Central memory CD8-positive, alpha-beta T cell (primary cell): ENCODE results near the gene COQ10A.
"Not testable (repeated sequence)": the region's sequence is repeated elsewhere in the genome, so short reads cannot be mapped to it uniquely, and the experiment has no call there.

Experiments
- ATAC-seq: fragments of 150-1000 bp; cut with Tn5 transposase; replicated peaks from 2 replicates; pipeline ENCODE4 v1.10.0; 2022; ENCODE audit warnings: mild to moderate bottlenecking, moderate FRiP score, moderate number of reproducible peaks; ENCODE audit not compliant: poor library complexity, severe bottlenecking; ENCODE audit errors: extremely low read depth
- DNase-seq, 2 donors: peaks; one replicate each; pipeline ENCODE4 v3.0.0; 2021; ENCODE audit warnings: low spot score in 2 of 2
- H3K27ac Mint-ChIP-seq: one replicate; pipeline ENCODE4 v1.8.0; 2022; ENCODE audit warnings: low read depth, mild to moderate bottlenecking, moderate library complexity, mixed read lengths
- H3K27me3 Mint-ChIP-seq: one replicate; pipeline ENCODE4 v1.8.0; 2022; ENCODE audit warnings: mixed read lengths
- H3K36me3 Mint-ChIP-seq: one replicate; pipeline ENCODE4 v1.8.0; 2022; ENCODE audit warnings: mild to moderate bottlenecking, moderate library complexity, mixed read lengths; ENCODE audit not compliant: insufficient read depth
- H3K4me1 Mint-ChIP-seq: one replicate; pipeline ENCODE4 v1.8.0; 2022; ENCODE audit warnings: mixed read lengths
- H3K4me3 Mint-ChIP-seq: one replicate; pipeline ENCODE4 v1.8.0; 2022; ENCODE audit warnings: mild to moderate bottlenecking, moderate library complexity, mixed read lengths
- H3K9me3 Mint-ChIP-seq: one replicate; pipeline ENCODE4 v1.8.0; 2022; ENCODE audit warnings: mixed read lengths

Gene COQ10A

DNA sequence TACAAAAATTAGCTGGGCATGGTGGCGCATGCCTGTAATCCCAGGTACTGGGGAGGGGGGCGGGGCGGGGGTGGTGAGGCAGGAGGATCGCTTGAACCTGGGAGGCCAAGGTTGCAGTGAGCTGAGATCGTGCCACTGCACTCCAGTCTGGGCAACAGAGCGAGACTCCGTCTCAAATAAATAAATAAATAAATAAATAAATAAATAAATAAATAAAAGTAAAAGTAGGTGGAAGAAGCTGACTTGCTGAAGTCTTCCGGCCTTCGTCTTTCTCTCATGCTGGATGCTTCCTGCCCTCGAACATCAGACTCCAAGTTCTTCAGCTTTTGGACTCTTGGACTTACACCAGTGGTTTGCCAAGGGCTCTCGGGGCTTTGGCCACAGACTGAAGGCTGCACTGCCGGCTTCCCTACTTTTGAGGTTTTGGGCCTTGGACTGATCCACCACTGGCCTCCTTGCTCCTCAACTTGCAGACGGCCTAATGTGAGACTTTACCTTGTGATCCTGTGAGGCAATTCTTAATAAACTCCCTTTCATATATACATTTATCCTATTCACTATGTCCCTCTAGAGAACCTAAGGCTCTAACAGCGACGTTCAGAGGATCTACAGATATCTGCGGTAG is 562 bp upstream of the COQ10A start:
- Mint-ChIP-seq H3K36me3 (peaks cover 20% of the 10 kb centered on the region), H3K4me1 (peaks cover 21% of the 10 kb centered on the region), H3K4me3 (peak overlapping the region; percentile 94), H3K27ac (peak overlapping the region; percentile 96)
- ATAC-seq, H3K27me3 Mint-ChIP-seq, H3K9me3 Mint-ChIP-seq, DNase-seq: not testable (repeated sequence)

DNA sequence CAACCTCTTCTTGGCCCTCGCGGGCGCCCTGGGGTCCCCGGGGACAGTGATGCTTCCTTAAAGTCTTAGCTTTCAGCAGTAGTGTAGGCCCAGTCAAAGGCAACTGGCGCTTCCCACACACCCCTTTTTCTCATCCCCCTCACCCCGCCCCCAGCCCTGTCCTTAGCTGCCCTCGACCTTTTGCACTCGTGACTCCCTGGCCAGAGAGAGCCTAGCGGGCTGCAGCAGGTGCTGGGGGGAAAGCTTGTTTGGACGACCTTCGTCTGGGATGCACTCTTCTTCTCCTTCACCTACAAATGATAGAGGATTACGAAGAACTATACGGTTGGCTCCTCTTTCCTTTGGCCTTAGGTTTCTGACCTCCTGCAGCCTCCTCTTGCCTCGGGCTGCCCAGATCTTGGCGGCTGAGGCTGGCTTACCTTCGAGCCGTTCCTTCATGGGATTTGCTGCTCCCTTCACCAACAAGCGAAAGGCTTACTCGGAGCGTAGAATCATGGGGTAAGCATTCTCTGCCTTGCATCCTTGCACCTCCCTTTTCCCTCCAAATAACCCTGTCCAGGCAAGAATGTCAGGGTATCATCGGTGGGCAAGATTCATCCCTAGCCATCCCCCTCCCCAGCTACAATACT is 815 bp downstream of the COQ10A start:
- no peaks in the 10 kb centered on the region for H3K27me3 Mint-ChIP-seq
- H3K4me3 Mint-ChIP-seq, result peak overlapping the region; percentile 94
- H3K27ac Mint-ChIP-seq, result peak overlapping the region; percentile 96
- no peak for ATAC-seq
- H3K4me1 Mint-ChIP-seq, result peaks cover 21% of the 10 kb centered on the region
- no peak for DNase-seq
- peaks cover 26% of the 10 kb centered on the region for H3K36me3 Mint-ChIP-seq
- no peaks in the 10 kb centered on the region for H3K9me3 Mint-ChIP-seq

DNA sequence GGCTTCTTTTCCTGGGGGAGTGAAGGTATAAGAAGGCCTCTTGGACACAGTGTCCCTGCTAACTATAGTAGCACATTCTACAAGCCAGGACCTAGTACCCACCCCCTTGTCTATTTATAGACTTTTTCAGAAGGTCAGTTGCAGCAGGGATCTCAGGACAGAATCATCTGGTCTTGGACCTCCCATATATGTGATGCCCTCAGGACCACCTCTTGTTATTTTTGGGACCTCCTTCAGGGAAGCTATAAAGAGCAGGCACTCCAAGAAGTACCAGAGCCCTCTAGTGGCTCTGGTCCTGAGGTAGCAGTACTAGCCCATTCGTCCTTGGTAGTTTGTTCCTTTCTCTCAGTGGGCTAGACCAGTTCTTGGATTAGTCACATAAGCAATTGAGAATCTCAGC is 4.3 kb downstream of the COQ10A start:
- Mint-ChIP-seq H3K27ac (no peak overlapping the region), H3K9me3 (no peaks in the 10 kb centered on the region), H3K4me1 (peaks cover 21% of the 10 kb centered on the region), H3K4me3 (no peak overlapping the region), H3K27me3 (no peaks in the 10 kb centered on the region), H3K36me3 (peaks cover 56% of the 10 kb centered on the region)
- no peak for DNase-seq
- ATAC-seq, result no peak

DNA sequence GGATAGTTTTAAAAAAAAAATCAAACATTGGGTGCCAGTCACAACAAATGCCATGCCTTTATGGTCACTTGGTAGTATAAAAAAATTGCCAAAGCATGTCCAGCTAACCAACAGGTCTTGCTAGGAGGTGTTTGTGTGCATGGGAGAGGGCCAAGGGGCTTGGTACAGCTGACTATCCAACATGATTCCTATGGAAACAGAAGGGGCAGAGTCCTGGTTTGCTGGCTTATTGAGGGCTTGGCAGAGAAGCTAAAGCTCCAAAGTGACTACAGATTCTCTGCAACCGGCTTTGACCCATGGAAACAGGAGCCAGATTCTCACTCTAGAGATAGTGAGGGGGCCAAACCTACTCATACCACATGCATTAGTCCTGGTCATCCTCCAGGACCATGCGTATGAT is 5.7 kb downstream of the COQ10A start:
- peak overlapping the region; percentile 13 for H3K27ac Mint-ChIP-seq
- not testable (repeated sequence) for H3K27me3 Mint-ChIP-seq, ATAC-seq, H3K9me3 Mint-ChIP-seq, DNase-seq, H3K4me1 Mint-ChIP-seq, H3K4me3 Mint-ChIP-seq
- peaks cover 59% of the 10 kb centered on the region for H3K36me3 Mint-ChIP-seq

DNA sequence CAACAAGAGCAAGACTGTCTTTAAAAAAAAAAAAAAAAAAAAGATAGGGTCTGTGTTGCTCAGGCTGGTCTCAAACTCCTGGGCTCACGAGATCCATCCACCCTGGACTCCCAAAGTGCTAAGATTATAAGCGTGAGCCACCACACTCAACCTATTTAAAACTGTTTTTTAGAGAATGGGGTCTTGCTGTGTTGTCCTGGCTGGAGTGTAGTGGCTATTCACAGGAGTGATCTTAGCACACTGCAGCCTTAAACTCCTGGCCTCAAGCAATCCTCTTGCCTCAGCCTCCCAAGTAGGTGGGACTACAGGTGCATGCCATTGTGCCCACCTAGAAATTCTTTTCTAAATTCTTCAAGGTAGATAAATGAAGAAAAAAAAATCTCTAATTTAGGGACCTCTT is 7.6 kb downstream of the COQ10A start:
- Mint-ChIP-seq H3K4me1 (no peaks in the 10 kb centered on the region), H3K36me3 (peaks cover 68% of the 10 kb centered on the region), H3K9me3 (no peaks in the 10 kb centered on the region), H3K27me3 (no peaks in the 10 kb centered on the region), H3K27ac (no peak overlapping the region), H3K4me3 (no peak overlapping the region)
- DNase-seq, result no peak
- no peak for ATAC-seq

DNA sequence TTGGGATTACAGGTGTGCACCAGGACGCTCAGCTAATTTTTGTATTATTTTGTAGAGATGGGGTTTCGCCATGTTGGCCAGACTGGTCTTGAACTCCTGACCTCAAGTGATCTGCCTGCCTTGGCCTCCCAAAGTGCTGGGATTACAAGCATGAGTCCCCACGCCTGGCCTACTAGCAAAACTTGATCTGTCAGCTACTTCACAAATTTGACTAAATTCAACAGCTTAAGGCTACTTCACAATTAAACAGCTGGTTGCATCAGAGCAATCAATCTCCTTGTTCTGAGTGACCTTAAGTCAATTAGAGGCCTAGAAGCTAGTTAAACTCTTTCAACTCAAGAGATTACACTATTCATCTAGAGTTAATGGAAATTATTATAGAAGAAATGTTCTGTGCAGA is 12.2 kb downstream of the COQ10A start:
- Mint-ChIP-seq H3K27ac (no peak overlapping the region), H3K36me3 (peaks cover 88% of the 10 kb centered on the region), H3K27me3 (no peaks in the 10 kb centered on the region), H3K4me1 (no peaks in the 10 kb centered on the region), H3K4me3 (no peak overlapping the region), H3K9me3 (no peaks in the 10 kb centered on the region)
- no peak for ATAC-seq
- no peak for DNase-seq

DNA sequence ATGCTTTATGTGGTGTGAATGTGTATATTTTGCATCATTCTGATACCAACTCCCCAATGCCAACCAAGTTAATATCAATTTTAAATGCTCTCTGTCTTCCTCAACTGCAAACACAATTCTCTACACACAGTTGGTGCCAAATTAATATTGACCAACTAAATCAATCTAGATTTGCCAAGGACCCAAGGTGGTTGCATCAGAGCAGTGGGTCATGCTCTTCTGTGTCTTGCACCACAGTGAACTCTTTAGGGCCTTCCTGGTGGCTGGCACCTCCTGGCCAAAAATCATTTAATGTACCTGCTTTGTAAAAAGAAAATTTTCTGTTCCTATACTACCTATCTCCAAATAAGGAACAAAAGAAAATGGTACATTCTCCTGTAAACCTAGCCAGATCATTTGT is 14.1 kb downstream of the COQ10A start:
- Mint-ChIP-seq H3K9me3 (no peaks in the 10 kb centered on the region), H3K36me3 (peaks cover 83% of the 10 kb centered on the region), H3K4me1 (no peaks in the 10 kb centered on the region), H3K4me3 (no peak overlapping the region), H3K27me3 (no peaks in the 10 kb centered on the region), H3K27ac (no peak overlapping the region)
- DNase-seq (no peak), ATAC-seq (no peak)

DNA sequence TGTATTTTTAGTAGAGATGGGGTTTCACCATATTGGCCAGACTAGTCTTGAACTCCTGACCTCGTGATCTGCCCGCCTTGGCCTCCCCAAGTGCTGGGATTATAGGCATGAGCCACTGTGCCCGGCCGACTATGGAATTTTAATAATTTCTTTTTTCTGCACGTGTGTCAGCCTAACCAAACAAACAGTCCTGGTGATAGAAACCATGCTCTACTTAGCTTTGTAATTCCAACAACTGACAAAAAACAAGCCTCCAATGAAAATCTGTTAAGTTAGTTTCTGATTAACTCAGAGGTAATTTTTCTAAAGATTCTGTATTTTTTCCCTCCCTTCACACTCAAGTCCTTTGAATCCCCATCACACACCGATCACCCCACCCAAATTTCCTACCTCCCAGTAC is 15.3 kb downstream of the COQ10A start:
- DNase-seq (no peak), ATAC-seq (no peak)
- H3K4me3 Mint-ChIP-seq, result no peak overlapping the region
- H3K4me1 Mint-ChIP-seq, result no peaks in the 10 kb centered on the region
- H3K36me3 Mint-ChIP-seq, result peaks cover 79% of the 10 kb centered on the region
- no peaks in the 10 kb centered on the region for H3K27me3 Mint-ChIP-seq
- no peak overlapping the region for H3K27ac Mint-ChIP-seq
- no peaks in the 10 kb centered on the region for H3K9me3 Mint-ChIP-seq

DNA sequence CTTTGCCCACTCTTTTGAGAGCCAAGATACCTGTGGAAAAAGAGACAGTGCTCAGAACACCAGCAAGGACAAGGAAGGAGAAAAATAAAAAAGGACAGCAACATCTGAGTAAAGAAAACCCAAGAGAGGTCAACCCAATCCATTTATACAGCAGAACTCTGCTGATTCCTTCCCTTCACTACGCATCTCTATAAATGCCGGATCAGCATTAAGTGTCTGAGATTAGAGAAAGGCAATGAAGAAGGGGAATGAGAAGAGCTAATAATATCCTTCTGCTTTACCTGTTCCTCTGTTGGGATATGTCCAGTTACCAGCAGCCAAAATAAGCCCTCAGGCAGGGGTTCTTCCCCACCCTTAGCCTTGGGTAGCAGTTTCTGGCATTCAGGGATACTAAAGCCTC is 15.8 kb downstream of the COQ10A start:
- Mint-ChIP-seq H3K4me1 (no peaks in the 10 kb centered on the region), H3K36me3 (peaks cover 75% of the 10 kb centered on the region), H3K9me3 (no peaks in the 10 kb centered on the region), H3K27ac (peak overlapping the region; percentile 20), H3K4me3 (no peak overlapping the region), H3K27me3 (no peaks in the 10 kb centered on the region)
- DNase-seq (no peak), ATAC-seq (no peak)

DNA sequence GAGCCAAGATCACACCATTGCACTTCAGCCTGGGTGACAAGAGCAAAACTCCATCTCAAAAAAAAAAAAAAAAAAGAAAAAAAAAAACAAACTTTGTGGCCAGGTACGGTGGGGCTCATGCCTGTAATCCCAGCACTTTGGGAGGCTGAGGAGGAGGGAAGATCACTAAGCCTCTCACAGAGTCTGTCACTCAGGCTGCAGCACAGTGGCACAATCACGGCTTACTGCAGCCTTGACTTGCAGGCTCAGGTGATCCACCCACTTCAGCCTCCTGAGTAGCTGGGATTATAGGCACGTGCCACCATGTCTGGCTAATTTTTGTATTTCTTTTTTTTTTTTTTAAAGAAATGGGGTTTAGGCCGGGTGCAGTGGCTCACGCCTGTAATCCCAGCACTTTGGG is 17.5 kb downstream of the COQ10A start:
- H3K36me3 Mint-ChIP-seq, result peaks cover 64% of the 10 kb centered on the region
- not testable (repeated sequence) for H3K4me3 Mint-ChIP-seq, ATAC-seq, H3K9me3 Mint-ChIP-seq, H3K27me3 Mint-ChIP-seq, H3K4me1 Mint-ChIP-seq, DNase-seq, H3K27ac Mint-ChIP-seq

DNA sequence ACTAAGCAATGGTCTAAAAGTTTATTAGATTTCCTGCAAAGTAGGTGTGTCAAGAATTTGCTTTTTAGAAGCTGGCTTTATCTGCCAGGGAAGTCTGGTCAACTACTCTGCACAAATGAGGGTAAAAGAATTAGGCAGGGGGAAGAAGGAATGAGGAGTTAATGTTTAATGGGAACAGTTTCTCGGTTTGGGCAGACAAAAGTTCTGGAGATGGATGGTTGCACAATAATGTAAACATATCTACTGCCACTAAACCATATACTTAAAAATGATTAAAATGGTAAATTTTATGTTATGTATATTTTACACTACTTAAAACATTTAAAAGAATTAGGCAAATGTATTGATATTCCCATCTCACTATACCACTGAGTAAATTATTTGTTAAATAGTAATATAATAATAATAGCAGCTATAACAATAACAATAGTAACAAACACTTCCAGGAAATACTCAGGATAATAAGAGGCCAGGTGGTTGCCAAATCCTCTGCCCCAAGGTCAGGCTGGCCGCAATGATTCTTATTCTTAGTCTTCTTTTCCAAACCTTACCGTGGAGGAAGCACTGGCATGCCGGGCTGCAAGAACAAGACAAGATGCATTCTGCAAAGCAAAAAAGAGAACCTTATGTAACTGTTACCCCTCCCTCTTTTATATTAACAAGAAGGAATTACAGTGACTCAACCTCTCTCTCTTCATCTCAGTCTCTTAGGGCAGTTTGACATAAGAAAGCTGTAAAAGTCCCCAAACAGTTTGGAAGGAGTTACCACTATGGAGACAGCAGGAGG is 19.5 kb downstream of the COQ10A start:
- peaks cover 52% of the 10 kb centered on the region for H3K36me3 Mint-ChIP-seq
- no peak for ATAC-seq
- H3K4me1 Mint-ChIP-seq, result peaks cover 3% of the 10 kb centered on the region
- DNase-seq, result no peak
- no peak overlapping the region for H3K27ac Mint-ChIP-seq
- H3K27me3 Mint-ChIP-seq, result no peaks in the 10 kb centered on the region
- no peaks in the 10 kb centered on the region for H3K9me3 Mint-ChIP-seq
- H3K4me3 Mint-ChIP-seq, result no peak overlapping the region

DNA sequence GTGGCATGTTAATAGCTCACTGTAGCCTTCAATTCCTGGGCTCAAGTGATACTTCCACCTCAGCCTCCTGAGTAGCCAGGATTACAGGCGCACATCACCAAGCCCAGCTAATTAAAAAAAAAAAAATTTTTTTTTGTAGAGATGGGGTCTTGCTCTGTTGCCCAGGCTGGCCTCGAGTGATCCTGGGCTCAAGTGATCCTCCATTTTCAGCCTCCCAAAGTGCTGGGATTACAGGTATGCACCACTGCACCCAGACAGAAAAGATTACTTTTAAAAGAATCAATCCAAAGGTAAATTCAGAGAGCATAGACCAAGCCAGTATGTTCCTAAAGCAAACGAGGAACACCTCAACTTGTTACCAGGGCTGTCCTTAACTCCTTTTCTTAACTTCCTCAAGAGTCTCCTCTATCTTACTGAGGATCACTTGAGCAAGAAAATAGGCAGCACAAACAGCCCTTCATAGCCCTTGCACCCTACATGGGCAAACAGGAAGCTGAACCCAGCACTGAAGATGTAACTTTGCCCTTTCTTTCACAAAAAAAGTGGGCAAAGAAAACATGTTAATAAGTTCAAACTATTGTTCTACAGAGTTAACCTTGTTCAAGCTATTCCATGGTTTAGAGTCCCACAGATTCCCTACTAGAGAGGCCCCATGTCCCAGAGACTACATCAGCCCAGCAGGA is 22.1 kb downstream of the COQ10A start:
- Mint-ChIP-seq H3K4me1 (peaks cover 14% of the 10 kb centered on the region), H3K27me3 (no peaks in the 10 kb centered on the region), H3K27ac (no peak overlapping the region), H3K4me3 (no peak overlapping the region), H3K36me3 (peaks cover 32% of the 10 kb centered on the region), H3K9me3 (no peaks in the 10 kb centered on the region)
- ATAC-seq (no peak), DNase-seq (no peak)
